Fibroblast of skin of left biceps (primary cell): ENCODE measurements around the gene SMIM27.

Source experiments
- DNase-seq, 2 experiments: peaks; one replicate each; pipeline ENCODE4 v3.0.0-alpha.2; 2013; ENCODE audit warnings: low read depth in 2 of 2

The SMIM27 gene

GRCh38 chr9:32554591-32554990, 2.5 kb downstream of the SMIM27 start:
- no peak for DNase-seq

- no peak for DNase-seq
These were observed 6.3 kb downstream of the SMIM27 start for GRCh38 chr9:32558408-32558934.

- no peak for DNase-seq
These were observed 13.8 kb downstream of the SMIM27 start for GRCh38 chr9:32565967-32566366.

- DNase-seq: no peak
These were observed 14.6 kb downstream of the SMIM27 start for GRCh38 chr9:32566770-32567169.

- DNase-seq: no peak
These were observed 18.1 kb downstream of the SMIM27 start for GRCh38 chr9:32570262-32570661.

- DNase-seq: no peak
These were observed 20.1 kb downstream of the SMIM27 start for GRCh38 chr9:32571969-32572899.

GRCh38 chr9:32572900-32573523, 20.9 kb downstream of the SMIM27 start, which contains the start of gene NDUFB6:
TSS of gene NDUFB6 (minus strand) at chr9:32573159. CDS start at chr9:32573060, 99 bp downstream.
- peak; percentile 74 to 76 for DNase-seq

- DNase-seq: no peak
These were observed 21.7 kb downstream of the SMIM27 start for GRCh38 chr9:32573821-32574220.

- DNase-seq: no peak
These were observed 22.7 kb downstream of the SMIM27 start for GRCh38 chr9:32574858-32575257.

- no peak for DNase-seq
These were observed 25.2 kb downstream of the SMIM27 start for GRCh38 chr9:32577316-32577715.

GRCh38 chr9:32578976-32579375, 26.8 kb downstream of the SMIM27 start:
- DNase-seq: no peak

- no peak for DNase-seq
These were observed 27.7 kb downstream of the SMIM27 start for GRCh38 chr9:32579706-32580331.

- DNase-seq: no peak
These were observed 28.6 kb downstream of the SMIM27 start for GRCh38 chr9:32580631-32581300.

- no peak for DNase-seq
These were observed 29.5 kb downstream of the SMIM27 start for GRCh38 chr9:32581512-32582143.

GRCh38 chr9:32584784-32585183, 32.7 kb downstream of the SMIM27 start:
- DNase-seq: no peak

GRCh38 chr9:32587901-32588300, 35.8 kb downstream of the SMIM27 start:
- no peak for DNase-seq

GRCh38 chr9:32589083-32589723, 37.1 kb downstream of the SMIM27 start:
- DNase-seq: no peak

GRCh38 chr9:32590476-32590875, 38.3 kb downstream of the SMIM27 start:
- no peak for DNase-seq

- no peak for DNase-seq
These were observed 38.8 kb downstream of the SMIM27 start for GRCh38 chr9:32590898-32591297.

GRCh38 chr9:32596096-32596865, 44.2 kb downstream of the SMIM27 start:
- DNase-seq: no peak
